ENCODE measurements around the gene CSRNP3.

DNA sequence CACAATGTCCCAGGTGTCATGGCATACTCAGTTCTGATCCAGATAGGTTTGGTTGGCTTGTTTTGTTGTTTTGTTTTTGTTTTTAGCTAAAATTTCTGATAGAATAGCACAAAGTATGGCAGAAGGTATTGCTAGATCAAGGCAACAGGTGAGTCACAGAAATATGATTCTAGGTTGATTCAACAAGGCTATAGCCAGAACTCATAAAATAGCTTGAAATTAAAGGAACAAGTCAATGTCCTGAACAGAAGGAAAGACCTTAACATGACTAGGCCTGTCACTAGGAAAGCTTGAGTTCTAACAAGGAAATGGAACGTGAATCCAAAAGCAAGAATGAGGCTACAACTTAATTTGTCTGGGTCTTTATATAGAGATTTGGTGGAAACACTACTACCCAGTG is 167.5 kb downstream of the CSRNP3 start:
- no peak for TF ChIP-seq POLR2A (IDR thresholded peaks at IDR 0.05)
- no peak for TF ChIP-seq EP300 (IDR thresholded peaks at IDR 0.05)

Data from sigmoid colon (tissue), 4 donors.